Stimulated activated CD8-positive, alpha-beta memory T cell treated with anti-CD3 and anti-CD28 coated beads, Interleukin-7, amount 100 ng/mL, for 48 hours (primary cell): ENCODE measurements around the gene SLC35F3.
A peak's percentile ranks its signal among the peaks of the same experiment; 100 is the strongest.

Experiments used
- DNase-seq, 2 donors: peaks; one replicate each; pipeline ENCODE4 v3.0.0-alpha.2; 2020; ENCODE audit warnings: low read depth in 1 of 2; ENCODE audit errors: extremely low read depth in 1 of 2

The SLC35F3 gene

DNA sequence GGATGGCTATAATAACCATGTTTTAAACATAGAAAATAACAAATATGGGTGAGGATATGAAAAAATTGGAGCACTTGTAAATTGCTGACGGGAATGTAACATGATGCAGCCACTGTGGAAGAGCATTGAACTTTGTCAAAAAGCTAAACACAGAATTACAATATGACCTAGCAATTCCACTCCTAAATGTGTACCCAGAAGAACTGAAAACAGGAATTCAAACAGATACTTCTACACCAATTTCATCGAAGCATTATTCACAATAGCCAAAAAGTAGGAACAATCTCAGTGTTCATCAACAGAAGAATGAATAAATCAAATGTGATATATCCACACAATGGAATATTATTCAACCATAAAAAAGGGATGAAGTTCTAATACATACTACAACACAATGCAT is 436.1 kb downstream of the SLC35F3 start:
- DNase-seq, result no peak

DNA sequence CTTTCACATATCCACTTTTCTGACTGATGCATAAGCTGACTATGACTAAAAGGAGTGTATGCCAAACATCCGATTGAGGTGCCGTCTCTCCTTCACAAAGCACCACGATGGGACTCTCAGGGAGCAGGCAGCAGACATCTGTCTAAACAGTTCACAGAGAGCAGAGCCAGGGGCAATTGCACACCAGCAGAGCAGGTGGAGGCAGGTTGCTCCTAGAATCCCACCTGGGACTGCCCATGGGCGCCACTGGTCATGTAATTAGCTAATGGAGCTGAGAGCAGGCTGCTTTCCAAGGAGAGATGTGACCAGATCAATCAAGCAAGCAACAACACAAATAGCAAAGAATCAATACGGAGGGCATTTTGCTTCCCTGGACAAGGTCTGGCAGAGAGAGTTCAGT is 438.3 kb downstream of the SLC35F3 start:
- DNase-seq, result no peak

DNA sequence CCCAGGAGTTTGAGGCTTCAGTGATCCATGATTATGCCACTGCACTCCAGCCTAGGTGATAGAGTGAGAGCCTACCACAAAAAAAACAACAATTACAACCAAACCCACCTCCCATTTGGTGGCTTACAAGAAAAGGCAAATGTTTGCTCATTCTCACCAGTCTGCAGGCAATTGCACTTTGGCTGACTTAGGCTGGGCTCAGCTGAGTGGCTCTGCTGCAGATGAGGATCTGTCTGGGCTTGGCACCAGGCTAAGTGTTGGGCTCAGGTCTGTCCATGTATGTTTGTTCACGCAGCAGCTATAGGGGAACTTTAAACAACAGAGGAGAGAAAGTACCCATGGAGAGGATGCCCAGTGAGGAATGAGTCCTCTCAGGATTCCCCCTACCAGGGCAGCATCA is 440.8 kb downstream of the SLC35F3 start:
- DNase-seq, result no peak

DNA sequence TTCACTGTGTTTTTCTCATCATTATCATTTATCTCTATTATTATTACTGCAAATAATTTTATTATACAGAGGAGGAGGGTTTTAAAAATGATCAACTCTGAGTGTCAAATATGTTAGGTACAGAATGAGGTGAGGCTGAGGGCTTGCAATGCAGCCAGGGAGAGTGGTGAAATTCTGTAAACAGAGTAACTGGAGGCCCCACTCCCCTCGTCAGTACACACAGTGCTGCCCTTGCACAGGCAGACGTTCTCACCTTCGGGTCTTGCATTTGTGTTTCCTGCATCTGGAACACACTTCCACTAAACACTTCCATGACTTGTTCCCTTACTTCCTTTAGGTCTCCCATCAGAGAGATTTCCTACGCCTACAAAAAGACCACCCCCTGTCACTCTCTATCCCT is 444.5 kb downstream of the SLC35F3 start:
- no peak for DNase-seq

DNA sequence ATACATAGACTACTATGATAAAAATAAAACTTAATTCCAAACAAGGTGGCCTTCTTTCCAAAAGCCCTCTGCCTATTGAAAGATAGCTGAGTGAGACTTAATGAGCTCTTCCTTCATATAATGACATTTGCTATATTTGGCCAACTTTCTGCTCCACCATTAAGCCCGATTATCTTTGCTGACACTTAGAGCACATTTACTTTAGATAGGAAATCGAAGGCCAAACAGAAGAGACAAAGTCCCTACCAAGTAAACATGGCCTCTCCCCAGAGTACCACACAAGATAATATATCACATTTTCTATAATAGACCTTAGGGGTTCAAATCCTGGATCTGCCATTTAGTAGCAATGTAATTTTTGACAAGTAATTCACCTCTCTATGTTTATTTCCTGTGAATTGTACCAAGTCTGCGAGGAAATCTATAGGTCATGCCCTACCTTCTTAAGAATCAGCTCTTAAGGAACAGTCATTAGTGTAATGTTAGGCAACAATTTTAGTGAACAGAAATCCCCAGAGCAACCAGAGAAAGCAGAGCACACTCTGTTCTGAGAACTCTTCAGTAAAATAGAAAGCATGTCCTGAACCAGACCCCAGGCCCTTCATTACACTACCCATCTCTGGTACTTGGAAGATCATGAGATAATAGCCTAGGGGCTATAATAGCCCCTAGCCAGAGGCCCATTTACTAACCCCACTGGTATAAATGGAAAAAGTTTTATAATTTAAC is 451.5 kb downstream of the SLC35F3 start:
- DNase-seq, result no peak

DNA sequence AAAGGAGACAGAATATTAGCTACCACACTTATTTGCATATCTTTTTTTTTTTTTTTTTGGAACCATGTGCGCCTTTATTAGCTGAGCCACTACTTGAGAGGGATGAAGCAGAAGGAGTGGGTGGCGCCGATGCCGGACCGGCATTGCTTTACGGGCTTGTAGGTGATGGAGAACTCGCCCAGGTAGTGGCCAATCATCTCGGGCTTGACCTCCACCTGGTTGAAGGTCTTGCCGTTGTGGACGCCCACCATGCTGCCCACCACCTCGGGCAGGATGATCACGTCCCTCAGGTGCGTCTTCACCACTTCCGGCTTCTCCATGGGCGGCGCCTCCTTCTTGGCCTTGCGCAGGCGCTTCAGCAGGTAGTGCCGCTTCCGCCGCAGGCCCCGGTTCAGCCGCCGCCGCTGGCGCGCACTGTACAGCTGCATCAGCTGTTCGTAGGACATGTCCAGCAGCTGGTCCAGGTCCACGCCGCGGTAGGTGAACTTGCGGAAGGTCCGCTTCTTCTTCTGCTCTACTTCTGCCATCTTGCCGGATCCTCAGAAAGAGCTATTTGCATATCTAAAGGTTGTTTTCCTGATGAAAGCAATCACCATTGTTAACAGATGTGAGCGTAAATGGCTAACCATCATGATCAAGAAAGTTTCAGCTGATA is 452.3 kb downstream of the SLC35F3 start:
- peak; percentile 11 to 24 for DNase-seq

DNA sequence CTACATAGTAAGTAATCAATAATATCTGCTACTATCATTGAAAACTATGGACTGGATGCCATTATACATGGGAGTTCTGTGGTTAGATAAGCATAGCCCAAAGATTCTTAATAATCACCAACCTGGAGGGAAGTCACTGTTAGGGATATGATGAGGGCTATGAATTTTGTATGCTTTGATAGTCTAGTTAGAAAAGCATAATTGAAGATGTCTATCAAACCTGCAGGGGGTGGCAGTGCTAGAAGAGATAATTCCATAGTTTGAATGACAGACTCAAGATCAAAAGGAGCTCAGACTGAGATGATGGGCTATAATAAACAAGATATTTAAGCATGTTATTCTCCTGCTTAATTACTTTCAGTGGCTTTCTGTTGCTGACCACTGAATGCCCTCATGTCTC is 453.4 kb downstream of the SLC35F3 start:
- DNase-seq, result no peak

DNA sequence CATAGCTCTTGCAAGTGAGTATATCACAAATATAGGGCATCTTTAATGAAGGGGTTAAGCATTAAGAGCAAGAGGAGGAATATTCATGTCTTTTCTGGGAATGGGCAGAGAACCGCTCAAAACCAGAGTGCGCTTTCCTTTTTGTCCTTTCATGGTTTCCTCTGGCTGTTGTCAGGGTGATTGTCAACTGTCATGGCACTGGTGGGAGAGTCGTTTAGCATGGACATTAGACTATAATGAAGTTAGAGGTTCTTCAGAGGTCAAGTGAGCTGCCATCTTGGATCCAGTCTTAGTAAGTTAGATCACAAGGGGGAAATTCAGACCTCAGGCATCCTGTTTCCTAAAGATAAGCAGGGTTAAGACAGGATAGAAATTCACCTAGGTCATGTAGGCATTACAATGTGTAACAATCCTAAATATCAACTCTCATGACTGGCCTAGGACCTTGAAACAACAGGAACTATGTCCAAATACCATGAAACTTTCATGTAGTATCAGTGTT is 456.7 kb downstream of the SLC35F3 start:
- DNase-seq, result no peak

DNA sequence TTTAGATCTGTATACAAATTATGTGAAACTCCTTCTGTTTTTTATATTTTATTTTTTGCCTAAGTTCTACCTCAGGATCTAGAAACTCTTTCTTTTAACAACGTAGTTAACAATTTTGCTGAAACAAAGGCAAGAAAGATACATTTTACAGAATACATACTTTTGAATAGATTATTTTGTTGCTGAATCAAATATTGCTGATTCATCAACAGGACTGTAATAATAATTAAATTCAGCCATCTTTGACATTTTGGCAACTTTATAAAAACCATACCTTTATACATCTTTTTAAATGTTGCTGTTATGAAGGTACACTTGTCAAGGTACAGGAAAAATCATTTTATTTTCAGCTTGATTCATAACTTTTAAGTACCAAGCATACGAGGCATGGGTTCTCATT is 458.1 kb downstream of the SLC35F3 start:
- no peak for DNase-seq

DNA sequence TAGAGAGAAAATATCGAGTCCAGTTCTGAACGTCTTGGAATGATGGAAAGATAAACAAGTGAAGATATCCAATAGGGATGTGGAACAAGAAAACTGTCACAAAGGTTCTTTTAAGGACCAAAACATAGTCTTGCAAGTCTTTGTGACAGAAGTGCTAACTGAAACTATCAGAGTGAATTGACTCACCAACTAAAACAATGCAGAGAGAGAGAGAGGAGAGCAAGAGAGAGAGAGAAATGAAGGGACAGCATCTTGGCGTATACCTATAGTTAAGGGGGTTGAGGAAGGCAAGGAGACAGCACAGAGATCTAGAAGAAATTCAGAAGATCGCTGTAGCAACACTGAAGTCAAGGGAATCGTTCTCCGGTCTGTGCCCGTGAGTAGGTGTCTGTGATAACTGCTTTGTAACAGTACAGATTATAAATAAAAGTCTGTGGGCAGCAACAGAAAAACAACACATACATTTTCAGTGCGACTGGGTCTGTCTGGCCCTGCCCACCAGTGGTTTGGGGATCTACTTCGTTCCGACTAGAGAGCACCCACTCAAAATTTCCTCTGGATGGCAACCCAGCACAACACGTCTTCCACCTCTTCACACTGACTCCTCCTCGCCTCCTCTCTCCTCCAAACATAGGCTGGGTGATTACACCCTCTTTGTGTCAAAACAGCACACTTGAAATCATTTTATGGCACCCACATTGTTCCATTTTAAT is 464.0 kb downstream of the SLC35F3 start:
- DNase-seq, result no peak

DNA sequence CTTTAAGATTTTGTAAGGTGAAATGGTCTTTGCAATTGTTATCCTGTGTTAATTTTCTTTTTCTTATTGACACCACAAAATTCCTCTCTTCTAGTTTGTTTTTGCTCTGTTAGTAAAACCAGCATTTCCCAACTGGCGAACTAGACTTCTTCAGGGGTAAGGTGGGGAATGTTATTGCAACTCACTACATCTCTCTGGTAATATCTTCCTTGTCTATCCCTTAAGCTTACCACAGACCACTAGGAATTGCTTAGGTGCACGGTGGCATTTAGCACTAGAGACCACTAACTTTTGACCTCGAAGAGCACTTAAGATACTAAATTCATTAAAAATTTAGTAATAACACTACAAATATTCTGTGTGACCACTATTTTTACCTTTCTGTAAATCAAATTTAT is 464.6 kb downstream of the SLC35F3 start:
- no peak for DNase-seq

DNA sequence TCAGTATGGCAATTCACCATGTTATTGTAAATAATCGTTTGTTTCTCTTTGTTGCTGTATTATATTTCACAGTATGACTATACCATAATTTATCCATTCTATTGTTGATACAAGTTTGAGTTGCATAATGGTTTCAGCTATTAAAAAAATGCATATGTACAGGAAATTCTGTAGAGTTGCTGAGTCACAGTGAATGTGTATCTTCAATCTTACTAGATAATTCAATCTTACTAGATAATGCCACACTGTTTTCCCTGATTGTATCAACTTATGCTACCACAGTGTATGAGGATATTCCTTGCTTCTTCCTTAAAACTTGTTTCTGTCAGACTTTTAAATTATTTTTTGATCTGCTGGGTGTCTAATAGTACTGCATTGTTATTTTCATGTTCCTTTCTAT is 465.3 kb downstream of the SLC35F3 start:
- no peak for DNase-seq

DNA sequence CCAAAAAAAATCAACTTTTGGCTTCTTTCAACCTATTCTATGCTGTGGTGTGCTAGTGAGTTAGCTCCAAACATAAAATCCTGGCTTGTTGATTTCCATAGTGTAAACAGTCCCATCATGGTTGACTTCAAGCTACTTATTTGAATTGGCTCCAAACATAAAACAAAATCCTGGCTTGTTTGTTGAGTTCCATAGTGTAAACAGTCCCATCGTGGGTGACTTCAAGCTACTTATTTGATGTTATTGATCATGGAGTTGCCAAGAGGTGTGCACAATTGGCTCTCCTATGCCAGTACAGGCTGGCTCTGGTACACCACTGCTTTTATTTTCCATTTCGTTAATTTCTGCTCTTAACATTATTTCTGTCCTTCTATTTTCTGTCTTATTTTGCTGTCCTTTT is 466.9 kb downstream of the SLC35F3 start:
- DNase-seq, result no peak

DNA sequence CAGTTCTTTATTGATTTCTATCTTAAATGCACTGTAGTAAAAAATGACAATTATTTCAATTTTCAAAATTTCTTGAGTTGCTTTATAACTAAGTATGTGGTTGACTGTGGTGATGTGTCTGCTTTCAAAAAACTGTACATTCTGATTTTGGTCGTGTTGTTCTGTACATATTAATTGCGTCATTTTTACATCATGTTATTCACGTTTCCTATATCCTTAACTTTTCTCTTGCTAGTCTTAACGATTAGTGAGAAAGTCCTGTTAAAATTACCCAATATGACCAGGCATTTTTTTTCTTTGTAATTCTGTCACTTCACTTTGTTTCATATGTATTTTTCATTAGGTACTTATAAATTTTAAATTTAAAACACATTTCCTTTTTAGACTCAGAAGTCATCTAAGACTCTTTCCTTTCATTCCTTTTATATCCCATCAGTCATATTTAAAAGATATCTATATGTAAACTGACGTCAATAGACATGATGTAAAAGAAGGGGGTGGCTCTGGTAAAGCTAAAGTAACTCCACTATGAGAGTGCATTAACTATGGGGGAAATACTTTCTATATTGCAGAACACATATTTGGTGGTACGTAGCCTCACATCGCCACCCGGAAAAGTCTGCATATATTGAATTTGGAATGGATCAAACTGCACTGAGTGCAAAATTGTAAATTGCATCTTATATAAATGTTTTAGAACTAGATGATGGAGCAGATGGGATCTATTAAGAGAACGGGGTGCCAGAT is 467.7 kb downstream of the SLC35F3 start:
- no peak for DNase-seq

DNA sequence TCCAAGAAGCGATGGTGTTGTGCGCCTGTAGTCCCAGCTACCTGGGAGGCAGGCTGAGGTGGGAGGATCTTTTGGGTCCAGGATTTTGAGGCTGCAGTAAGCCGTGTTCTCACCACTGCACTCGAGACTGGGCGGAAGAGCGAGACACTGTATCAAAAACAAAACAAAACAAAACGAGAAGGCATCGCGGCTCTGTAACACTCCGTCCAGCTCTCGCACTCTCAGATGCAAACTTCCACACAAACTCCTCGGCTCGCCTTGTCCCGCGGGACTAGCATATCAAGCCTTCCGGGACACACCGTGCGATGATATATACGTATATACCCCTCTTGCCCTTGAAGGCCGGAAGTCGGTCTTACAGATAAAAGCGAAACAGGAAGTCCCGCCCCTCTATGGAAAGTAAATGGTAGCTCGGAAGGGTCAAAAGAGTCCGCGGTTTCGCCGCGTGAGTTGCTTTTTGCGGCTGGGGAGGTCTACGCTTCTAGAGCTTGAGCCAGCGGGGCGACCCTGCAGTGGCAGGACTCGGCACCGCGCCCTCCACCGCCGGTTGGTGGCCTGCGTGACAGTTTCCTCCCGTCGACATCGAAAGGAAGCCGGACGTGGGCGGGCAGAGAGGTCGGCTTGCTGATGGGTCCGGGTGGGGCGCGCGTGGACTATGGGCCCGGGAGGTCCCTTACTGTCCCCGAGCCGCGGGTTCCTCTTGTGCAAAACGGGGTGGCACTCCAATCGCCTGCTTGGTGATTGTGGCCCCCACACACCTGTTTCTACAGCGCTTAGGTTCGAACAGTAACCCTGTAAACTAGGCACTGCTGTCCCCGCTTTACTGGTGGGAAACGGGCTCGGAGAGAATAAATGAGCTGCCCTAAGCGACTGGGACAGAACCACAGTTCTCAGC is 468.8 kb downstream of the SLC35F3 start, which contains the start of gene COA6:
Gene COA6, plus strand, starts transcription at position 393 of the 895 bp plus-strand sequence. Its CDS starts 11 bp downstream, at position 404.
- DNase-seq, result peak; percentile 76 to 86

DNA sequence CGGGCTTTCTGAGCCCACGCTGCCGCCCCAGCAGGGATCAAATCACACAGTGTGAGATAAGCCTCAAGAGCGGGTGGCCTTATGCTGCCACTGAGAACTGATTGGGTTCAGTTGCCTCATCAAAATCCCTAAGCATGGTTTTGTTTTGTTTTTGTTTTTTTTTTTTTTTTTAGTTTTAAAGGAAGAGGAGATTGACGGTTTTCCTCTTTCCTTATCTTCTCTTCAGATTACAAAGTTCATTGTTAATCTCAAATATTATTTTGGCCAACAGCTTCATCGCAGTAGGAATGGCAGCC is 469.4 kb downstream of the SLC35F3 start:
- no peak for DNase-seq
